Vagina (tissue), 2 donors: ENCODE measurements around the gene SPECC1.

ENCODE experiments used
- CTCF ChIP-seq, 3 experiments: fragments of 450-650 bp in 2 of 3; fragments of 200-600 bp in 1 of 3; sonication (generic) in 1 of 3; IDR thresholded peaks; one replicate each; pipeline ENCODE4 v1.5.1; 2017 to 2019; ENCODE audit warnings: antibody characterized with exemption in 3 of 3, mild to moderate bottlenecking in 2 of 3, moderate library complexity in 2 of 3
- POLR2A ChIP-seq, 2 donors: fragments of 450-650 bp; IDR thresholded peaks; one replicate each; pipeline ENCODE4 v1.6.1; 2017; ENCODE audit warnings: antibody characterized with exemption in 2 of 2, mild to moderate bottlenecking in 2 of 2, moderate library complexity in 2 of 2
- POLR2AphosphoS5 ChIP-seq, 2 donors: sonication (generic); formaldehyde crosslinking; IDR thresholded peaks; one replicate each; pipeline ENCODE4 v1.9.0; 2017; ENCODE audit warnings: antibody characterized with exemption in 2 of 2, mild to moderate bottlenecking in 2 of 2, low read depth in 1 of 2; ENCODE audit not compliant: insufficient read depth in 1 of 2

DNA sequence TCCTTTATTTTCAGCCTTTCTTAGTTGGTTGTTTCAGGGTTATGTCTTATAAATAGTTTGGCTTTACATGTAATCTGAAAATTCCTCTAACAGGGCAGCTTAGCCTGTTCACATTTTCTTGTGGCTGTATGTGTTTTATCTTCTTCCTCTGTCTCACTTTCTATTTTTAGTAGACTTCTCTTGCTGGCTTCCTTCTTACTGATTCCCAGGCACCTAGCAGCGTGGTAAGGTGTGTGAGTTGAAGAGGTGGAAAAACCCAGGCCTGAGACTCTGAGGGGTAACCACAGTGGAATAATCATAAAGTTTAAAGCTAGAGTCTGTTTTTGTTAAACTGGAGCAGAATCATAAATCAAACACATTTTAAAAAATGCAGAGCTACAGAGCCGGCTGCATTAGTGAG is 267.3 kb downstream of the SPECC1 start:
- TF ChIP-seq CTCF (IDR thresholded peaks at IDR 0.05) (no peak), POLR2A (IDR thresholded peaks at IDR 0.05) (no peak), POLR2AphosphoS5 (IDR thresholded peaks at IDR 0.05; ENCODE audit: insufficient read depth in 1 of 2, low read depth in 1 of 2) (no peak)
